ENCODE data around the gene NBPF1.

DNA sequence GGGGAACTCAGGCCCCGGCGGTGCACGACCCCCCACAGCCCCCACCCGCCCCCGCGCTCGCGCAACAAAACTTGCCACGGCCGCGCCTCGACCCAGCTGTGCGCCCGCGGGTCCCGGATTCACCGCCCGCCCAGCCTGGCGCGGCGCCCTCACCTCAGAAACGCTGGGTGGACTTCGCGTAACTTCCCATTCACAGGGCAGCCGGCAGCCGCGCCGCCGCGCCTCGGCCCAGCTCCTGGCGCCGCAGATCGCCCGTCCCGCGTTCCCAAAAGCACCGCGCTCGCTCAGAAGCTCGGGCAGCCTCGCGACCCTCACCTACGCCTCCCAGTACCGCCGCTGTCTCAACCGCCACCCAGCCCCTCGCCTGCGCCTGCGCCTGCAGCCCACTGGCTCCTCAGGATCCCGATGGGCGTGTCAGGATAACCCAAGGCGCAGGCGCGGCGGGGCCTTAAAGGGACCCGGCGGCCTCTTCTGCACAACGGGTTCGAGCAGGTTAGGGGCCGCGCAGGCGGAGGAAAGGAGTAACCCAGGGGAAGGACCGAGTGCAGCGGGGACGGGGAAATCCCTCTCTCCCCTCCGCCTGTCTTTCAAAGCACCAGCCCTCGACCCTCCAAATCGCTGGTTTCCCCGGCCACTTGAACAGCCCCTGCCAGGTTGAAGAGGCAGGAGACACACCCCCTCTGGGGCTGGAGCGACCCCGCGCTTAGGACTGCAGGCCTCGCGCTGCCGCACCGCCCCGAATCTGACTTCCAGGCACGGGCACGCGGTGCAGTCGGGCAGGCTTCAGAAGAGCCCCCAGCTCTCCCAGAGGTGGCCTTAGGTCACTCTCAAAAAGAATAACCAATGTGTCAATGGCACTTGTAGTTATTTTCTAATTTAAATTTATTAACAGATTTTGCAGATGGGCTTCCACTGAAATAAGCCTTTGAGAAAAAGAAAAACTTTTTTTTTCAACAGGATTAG lies at the start of gene NBPF1:
- TF ChIP-seq CTCF (conservative IDR thresholded peaks at IDR 0.05) (no peak), EZH2 (IDR thresholded peaks at IDR 0.05; ENCODE audit: low read depth) (no peak)

Measured in PC-9 (cell line).